Gastrocnemius medialis (tissue), 4 donors: ENCODE data around the gene CCNF.

Experiments used
- POLR2A ChIP-seq, 2 donors: fragments of 450-650 bp; IDR thresholded peaks; one replicate each; pipeline ENCODE4 v1.6.1; 2017; ENCODE audit warnings: antibody characterized with exemption in 2 of 2, mild to moderate bottlenecking in 2 of 2, moderate library complexity in 2 of 2
- TF ChIP-seq, protein P1 (sequence below), 5 experiments: fragments of 450-650 bp in 3 of 5; fragments of 200-600 bp in 2 of 5; sonication (generic) in 2 of 5; IDR thresholded peaks in 4 of 5; conservative IDR thresholded peaks in 1 of 5; 1 replicate in 4 of 5; 2 replicates in 1 of 5; pipeline ENCODE4 v1.5.1; 2016 to 2019; ENCODE audit warnings: antibody characterized with exemption in 5 of 5, mild to moderate bottlenecking in 3 of 5, moderate library complexity in 3 of 5

DNA sequence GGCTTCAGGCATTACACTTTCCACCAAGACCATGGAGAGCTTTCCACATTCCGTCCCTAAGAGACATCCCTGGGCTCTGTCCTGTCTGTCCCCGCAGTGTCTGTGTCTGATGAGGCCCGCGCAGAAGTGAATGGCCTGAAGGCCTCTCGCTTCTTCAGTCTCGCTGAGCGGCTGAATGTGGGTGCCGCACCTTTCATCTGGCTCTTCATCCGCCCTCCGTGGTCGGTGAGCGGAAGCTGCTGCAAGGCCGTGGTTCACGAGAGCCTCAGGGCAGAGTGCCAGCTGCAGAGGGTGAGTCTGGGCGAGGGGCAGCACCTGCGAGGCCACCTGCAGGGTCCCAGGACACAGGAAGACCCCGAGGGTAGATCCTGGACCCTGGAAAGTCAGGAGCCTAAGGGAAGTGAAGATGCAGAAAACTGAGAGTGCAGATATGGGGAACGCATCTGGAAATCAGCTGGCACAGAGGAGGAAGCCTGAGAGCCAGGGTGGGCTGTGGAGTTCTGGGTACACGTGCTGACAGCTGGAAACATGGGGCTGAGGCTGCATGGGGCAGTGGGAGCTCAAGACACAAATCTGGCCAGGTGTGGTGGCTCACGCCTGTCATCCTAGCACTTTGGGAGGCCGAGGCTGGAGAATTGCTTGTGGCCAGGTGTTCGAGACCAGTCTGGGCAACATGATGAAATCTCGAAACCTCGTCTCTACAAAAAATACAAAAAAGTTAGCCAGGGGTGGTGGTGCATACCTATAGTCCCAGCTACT, 8.0 kb downstream of the CCNF start:
- TF ChIP-seq, protein P1, sequence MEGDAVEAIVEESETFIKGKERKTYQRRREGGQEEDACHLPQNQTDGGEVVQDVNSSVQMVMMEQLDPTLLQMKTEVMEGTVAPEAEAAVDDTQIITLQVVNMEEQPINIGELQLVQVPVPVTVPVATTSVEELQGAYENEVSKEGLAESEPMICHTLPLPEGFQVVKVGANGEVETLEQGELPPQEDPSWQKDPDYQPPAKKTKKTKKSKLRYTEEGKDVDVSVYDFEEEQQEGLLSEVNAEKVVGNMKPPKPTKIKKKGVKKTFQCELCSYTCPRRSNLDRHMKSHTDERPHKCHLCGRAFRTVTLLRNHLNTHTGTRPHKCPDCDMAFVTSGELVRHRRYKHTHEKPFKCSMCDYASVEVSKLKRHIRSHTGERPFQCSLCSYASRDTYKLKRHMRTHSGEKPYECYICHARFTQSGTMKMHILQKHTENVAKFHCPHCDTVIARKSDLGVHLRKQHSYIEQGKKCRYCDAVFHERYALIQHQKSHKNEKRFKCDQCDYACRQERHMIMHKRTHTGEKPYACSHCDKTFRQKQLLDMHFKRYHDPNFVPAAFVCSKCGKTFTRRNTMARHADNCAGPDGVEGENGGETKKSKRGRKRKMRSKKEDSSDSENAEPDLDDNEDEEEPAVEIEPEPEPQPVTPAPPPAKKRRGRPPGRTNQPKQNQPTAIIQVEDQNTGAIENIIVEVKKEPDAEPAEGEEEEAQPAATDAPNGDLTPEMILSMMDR (IDR thresholded peaks at IDR 0.05 in 4 of 5, conservative IDR thresholded peaks at IDR 0.05 in 1 of 5), result no peak
- no peak for TF ChIP-seq POLR2A (IDR thresholded peaks at IDR 0.05)
